Measurements from ENCODE around the gene COA5.

DNA sequence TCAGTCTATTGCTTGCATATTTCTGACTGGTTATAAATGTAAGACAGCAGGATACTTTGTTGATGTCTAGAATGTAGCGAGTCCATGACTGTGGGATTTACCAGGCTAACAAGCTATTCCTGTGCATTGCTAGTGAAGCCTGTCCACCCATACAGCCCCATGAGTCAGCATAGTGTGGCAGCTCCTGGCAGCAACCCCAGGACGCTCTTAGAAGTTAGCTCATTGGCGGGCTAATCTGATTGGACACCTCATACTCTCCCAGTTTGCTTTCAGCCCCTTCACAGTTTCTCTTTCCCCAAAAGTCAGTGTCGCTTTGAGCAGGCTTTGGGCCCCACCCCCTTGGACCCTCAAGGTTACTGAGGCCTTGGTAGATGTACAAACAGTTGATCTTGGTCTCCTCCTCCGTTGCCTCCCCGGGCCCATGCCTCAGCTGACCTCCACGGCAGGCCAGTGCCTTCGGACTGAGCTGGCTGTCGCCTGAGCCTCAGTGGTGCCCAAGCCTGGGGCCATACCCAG, 48.0 kb downstream of the COA5 start:
- TF ChIP-seq, protein P1, sequence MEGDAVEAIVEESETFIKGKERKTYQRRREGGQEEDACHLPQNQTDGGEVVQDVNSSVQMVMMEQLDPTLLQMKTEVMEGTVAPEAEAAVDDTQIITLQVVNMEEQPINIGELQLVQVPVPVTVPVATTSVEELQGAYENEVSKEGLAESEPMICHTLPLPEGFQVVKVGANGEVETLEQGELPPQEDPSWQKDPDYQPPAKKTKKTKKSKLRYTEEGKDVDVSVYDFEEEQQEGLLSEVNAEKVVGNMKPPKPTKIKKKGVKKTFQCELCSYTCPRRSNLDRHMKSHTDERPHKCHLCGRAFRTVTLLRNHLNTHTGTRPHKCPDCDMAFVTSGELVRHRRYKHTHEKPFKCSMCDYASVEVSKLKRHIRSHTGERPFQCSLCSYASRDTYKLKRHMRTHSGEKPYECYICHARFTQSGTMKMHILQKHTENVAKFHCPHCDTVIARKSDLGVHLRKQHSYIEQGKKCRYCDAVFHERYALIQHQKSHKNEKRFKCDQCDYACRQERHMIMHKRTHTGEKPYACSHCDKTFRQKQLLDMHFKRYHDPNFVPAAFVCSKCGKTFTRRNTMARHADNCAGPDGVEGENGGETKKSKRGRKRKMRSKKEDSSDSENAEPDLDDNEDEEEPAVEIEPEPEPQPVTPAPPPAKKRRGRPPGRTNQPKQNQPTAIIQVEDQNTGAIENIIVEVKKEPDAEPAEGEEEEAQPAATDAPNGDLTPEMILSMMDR (IDR thresholded peaks at IDR 0.05; ENCODE audit: poor library complexity), result no peak
- TF ChIP-seq EZH2phosphoT487 (IDR thresholded peaks at IDR 0.05; ENCODE audit: low read depth, severe bottlenecking, unreplicated experiment), result no peak
